SK-N-SH (cell line): ENCODE measurements around the gene GAN.

Experiments
- ELF1 ChIP-seq: IDR thresholded peaks from 2 replicates; pipeline ENCODE4 v1.4.0; 2012
- EZH2phosphoT487 ChIP-seq: fragments of 200-600 bp; sonication (generic); IDR thresholded peaks from 2 replicates; pipeline ENCODE4 v1.6.1; 2017; ENCODE audit warnings: low read depth, mixed run types, mild to moderate bottlenecking, antibody characterized with exemption, moderate library complexity, borderline replicate concordance
- GABPA ChIP-seq: IDR thresholded peaks from 2 replicates; pipeline ENCODE4 v1.4.0; 2012; ENCODE audit warnings: low read depth, mild to moderate bottlenecking
- JUND ChIP-seq: IDR thresholded peaks from 2 replicates; pipeline ENCODE4 v1.4.0; 2012
- NFIC ChIP-seq: IDR thresholded peaks from 2 replicates; pipeline ENCODE4 v1.4.0; 2012; ENCODE audit warnings: borderline replicate concordance
- POLR2AphosphoS5 ChIP-seq: IDR thresholded peaks from 2 replicates; pipeline ENCODE4 v1.6.1; 2012; ENCODE audit warnings: low read depth, low read length
- YY1 ChIP-seq: IDR thresholded peaks from 2 replicates; pipeline ENCODE4 v1.4.0; 2012; ENCODE audit warnings: low read depth, mild to moderate bottlenecking
- TF ChIP-seq, protein P1 (sequence below): fragments of 200-600 bp; sonication (generic); IDR thresholded peaks from 2 replicates; pipeline ENCODE4 v1.6.1; 2017; ENCODE audit warnings: antibody characterized with exemption, mild to moderate bottlenecking, moderate library complexity
- TF ChIP-seq, protein P2 (sequence below): IDR thresholded peaks from 2 replicates; pipeline ENCODE4 v1.6.1; 2012; ENCODE audit warnings: mild to moderate bottlenecking, low read depth, low read length, moderate library complexity

GRCh38 chr16:81311762-81312161 is 3.0 kb upstream of the GAN start:
- TF ChIP-seq ELF1 (no peak), NFIC (no peak), POLR2AphosphoS5 (no peak), EZH2phosphoT487 (no peak), YY1 (no peak), GABPA (no peak), JUND (no peak)
- TF ChIP-seq, protein P1, sequence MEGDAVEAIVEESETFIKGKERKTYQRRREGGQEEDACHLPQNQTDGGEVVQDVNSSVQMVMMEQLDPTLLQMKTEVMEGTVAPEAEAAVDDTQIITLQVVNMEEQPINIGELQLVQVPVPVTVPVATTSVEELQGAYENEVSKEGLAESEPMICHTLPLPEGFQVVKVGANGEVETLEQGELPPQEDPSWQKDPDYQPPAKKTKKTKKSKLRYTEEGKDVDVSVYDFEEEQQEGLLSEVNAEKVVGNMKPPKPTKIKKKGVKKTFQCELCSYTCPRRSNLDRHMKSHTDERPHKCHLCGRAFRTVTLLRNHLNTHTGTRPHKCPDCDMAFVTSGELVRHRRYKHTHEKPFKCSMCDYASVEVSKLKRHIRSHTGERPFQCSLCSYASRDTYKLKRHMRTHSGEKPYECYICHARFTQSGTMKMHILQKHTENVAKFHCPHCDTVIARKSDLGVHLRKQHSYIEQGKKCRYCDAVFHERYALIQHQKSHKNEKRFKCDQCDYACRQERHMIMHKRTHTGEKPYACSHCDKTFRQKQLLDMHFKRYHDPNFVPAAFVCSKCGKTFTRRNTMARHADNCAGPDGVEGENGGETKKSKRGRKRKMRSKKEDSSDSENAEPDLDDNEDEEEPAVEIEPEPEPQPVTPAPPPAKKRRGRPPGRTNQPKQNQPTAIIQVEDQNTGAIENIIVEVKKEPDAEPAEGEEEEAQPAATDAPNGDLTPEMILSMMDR, result no peak
- TF ChIP-seq, protein P2, sequence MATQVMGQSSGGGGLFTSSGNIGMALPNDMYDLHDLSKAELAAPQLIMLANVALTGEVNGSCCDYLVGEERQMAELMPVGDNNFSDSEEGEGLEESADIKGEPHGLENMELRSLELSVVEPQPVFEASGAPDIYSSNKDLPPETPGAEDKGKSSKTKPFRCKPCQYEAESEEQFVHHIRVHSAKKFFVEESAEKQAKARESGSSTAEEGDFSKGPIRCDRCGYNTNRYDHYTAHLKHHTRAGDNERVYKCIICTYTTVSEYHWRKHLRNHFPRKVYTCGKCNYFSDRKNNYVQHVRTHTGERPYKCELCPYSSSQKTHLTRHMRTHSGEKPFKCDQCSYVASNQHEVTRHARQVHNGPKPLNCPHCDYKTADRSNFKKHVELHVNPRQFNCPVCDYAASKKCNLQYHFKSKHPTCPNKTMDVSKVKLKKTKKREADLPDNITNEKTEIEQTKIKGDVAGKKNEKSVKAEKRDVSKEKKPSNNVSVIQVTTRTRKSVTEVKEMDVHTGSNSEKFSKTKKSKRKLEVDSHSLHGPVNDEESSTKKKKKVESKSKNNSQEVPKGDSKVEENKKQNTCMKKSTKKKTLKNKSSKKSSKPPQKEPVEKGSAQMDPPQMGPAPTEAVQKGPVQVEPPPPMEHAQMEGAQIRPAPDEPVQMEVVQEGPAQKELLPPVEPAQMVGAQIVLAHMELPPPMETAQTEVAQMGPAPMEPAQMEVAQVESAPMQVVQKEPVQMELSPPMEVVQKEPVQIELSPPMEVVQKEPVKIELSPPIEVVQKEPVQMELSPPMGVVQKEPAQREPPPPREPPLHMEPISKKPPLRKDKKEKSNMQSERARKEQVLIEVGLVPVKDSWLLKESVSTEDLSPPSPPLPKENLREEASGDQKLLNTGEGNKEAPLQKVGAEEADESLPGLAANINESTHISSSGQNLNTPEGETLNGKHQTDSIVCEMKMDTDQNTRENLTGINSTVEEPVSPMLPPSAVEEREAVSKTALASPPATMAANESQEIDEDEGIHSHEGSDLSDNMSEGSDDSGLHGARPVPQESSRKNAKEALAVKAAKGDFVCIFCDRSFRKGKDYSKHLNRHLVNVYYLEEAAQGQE, result no peak
